ENCODE results near the gene THSD7A. TPM values are rescaled to one million over a fixed set of nuclear protein-coding genes. Genes with fewer than 3 reads are reported as not detected.

Gene THSD7A
- total RNA-seq, 4 donors from 2014 or later, result 11.4 to 24.7 (median 15.2) TPM

- no peak for DNase-seq (ENCODE audit: low spot score in 2 of 2)
- H3K4me3 ChIP-seq, result no peak overlapping the region
- H3K4me1 ChIP-seq, result peaks cover 0 to 18% (median 6%) of the 10 kb centered on the region in 4 donors
- H3K27me3 ChIP-seq, result no peaks in the 10 kb centered on the region
- TF ChIP-seq, protein P1, sequence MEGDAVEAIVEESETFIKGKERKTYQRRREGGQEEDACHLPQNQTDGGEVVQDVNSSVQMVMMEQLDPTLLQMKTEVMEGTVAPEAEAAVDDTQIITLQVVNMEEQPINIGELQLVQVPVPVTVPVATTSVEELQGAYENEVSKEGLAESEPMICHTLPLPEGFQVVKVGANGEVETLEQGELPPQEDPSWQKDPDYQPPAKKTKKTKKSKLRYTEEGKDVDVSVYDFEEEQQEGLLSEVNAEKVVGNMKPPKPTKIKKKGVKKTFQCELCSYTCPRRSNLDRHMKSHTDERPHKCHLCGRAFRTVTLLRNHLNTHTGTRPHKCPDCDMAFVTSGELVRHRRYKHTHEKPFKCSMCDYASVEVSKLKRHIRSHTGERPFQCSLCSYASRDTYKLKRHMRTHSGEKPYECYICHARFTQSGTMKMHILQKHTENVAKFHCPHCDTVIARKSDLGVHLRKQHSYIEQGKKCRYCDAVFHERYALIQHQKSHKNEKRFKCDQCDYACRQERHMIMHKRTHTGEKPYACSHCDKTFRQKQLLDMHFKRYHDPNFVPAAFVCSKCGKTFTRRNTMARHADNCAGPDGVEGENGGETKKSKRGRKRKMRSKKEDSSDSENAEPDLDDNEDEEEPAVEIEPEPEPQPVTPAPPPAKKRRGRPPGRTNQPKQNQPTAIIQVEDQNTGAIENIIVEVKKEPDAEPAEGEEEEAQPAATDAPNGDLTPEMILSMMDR (IDR thresholded peaks at IDR 0.05), result no peak
- TF ChIP-seq EP300 (IDR thresholded peaks at IDR 0.05), result peak in 1 of 2 donors; percentile 56
- H3K36me3 ChIP-seq, result no peaks in the 10 kb centered on the region
- H3K27ac ChIP-seq, result peak overlapping the region in 2 of 4 donors; percentile 55 to 65
- WGBS, 2 donors, result 36 to 39% methylated on average over 5 of the region's 5 CpGs
- H3K9me3 ChIP-seq, result no peaks in the 10 kb centered on the region
These were observed 373.1 kb downstream of the THSD7A start for GRCh38 chr7:11458736-11459483.

DNA sequence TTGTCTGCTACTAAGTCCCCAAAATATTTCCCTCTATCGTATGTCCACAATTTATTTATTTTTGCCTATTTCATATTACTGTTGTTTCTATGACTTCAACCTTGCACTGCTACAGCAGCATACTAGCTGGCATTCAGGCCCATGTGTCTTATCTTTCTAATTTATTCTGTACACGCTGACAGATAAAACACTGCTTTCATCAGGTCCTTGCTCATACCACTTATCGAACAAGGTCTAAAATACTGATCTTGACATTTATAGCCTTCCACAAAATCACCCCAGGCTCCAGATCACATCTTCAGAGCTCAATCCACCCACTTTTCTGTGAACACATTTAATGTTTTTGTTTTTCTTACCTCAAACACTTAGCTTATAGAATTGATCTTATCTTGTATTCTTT, 374.6 kb downstream of the THSD7A start:
- H3K36me3 ChIP-seq, result no peaks in the 10 kb centered on the region
- H3K27me3 ChIP-seq, result no peaks in the 10 kb centered on the region
- no peak overlapping the region for H3K27ac ChIP-seq
- H3K4me1 ChIP-seq, result peaks cover 0 to 18% (median 6%) of the 10 kb centered on the region in 4 donors
- TF ChIP-seq, protein P1 (IDR thresholded peaks at IDR 0.05), result no peak
- no peak for TF ChIP-seq POLR2A (IDR thresholded peaks at IDR 0.05)
- TF ChIP-seq EP300 (IDR thresholded peaks at IDR 0.05), result no peak
- no peak for DNase-seq (ENCODE audit: low spot score in 2 of 2)
- 69 to 70% methylated on average over 3 of the region's 3 CpGs for WGBS, 2 donors
- no peaks in the 10 kb centered on the region for H3K9me3 ChIP-seq
- H3K4me3 ChIP-seq, result no peak overlapping the region

DNA sequence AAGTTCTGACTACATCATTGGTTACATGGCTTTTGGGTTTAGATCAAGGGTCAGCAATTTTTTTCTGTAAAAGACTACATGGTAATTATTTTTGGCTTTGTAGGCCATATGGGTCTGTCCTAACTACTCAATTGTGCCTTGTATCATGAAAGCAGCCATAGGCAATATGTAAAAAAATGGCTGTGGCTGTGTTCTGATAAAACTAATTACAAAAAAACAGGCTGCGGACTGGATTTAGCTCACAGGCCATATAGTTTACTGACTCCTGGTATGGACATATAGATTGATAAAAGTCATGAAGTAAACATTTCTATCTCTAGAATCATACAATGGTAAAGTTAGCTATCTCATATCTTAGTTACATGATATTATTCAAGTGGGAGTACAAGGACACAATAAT, 375.4 kb downstream of the THSD7A start:
- 98 to 100% methylated on average over 1 of the region's 1 CpG for WGBS, 2 donors
- Histone ChIP-seq H3K9me3 (no peaks in the 10 kb centered on the region), H3K4me1 (peaks cover 0 to 18% (median 6%) of the 10 kb centered on the region in 4 donors)

GRCh38 chr7:11452476-11452875, 379.5 kb downstream of the THSD7A start:
- Histone ChIP-seq H3K4me1 (peaks cover 0 to 7% (median 0%) of the 10 kb centered on the region in 4 donors), H3K27me3 (no peaks in the 10 kb centered on the region), H3K27ac (no peak overlapping the region), H3K4me3 (no peak overlapping the region), H3K9me3 (no peaks in the 10 kb centered on the region), H3K36me3 (no peaks in the 10 kb centered on the region)
- TF ChIP-seq POLR2A (IDR thresholded peaks at IDR 0.05), result no peak
- TF ChIP-seq EP300 (IDR thresholded peaks at IDR 0.05), result no peak
- TF ChIP-seq, protein P1 (IDR thresholded peaks at IDR 0.05), result no peak
- no peak for DNase-seq (ENCODE audit: low spot score in 2 of 2)
- 42 to 54% methylated on average over 3 of the region's 3 CpGs for WGBS, 2 donors

More for the DNA sequence above, 375.4 kb downstream of the THSD7A start:
- H3K36me3 ChIP-seq, result no peaks in the 10 kb centered on the region
- TF ChIP-seq, protein P1 (IDR thresholded peaks at IDR 0.05), result no peak
- H3K27ac ChIP-seq, result no peak overlapping the region
- H3K4me3 ChIP-seq, result no peak overlapping the region
- H3K27me3 ChIP-seq, result no peaks in the 10 kb centered on the region
- no peak for DNase-seq (ENCODE audit: low spot score in 2 of 2)

DNA sequence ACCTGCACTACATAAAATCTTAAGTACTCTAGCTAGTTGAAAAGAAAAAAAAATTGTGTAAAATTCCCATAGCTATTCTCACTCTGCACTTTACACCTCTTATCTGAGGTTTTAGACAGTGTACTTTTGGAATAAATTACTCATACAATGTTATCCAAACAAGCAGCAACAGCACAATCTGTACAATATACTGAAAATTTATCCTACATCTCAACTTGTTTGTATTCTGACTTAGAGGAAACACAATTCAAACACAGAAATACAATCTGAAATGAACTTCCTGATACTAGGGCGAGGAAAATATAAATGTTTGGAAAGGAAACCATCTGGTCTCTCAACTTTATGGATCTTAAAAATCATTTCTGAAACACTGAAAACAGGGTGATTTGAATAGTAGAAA, 381.7 kb downstream of the THSD7A start:
- TF ChIP-seq, protein P1 (IDR thresholded peaks at IDR 0.05), result no peak
- TF ChIP-seq POLR2A (IDR thresholded peaks at IDR 0.05) (no peak), EP300 (IDR thresholded peaks at IDR 0.05) (no peak)
- H3K4me3 ChIP-seq, result no peak overlapping the region

More for the DNA sequence above, 381.7 kb downstream of the THSD7A start:
- Histone ChIP-seq H3K9me3 (no peaks in the 10 kb centered on the region), H3K27me3 (no peaks in the 10 kb centered on the region), H3K4me1 (no peaks in the 10 kb centered on the region), H3K36me3 (peaks cover 0 to 18% (median 0%) of the 10 kb centered on the region in 3 donors), H3K27ac (no peak overlapping the region)
- no peak for DNase-seq (ENCODE audit: low spot score in 2 of 2)
- WGBS, 2 donors, result 73 to 83% methylated on average over 1 of the region's 1 CpG

Measured in tibial nerve (tissue), 4 donors.